Neural progenitor cell (in vitro differentiated cells): ENCODE results near the gene NBEA.

Experiments used
- EZH2 ChIP-seq: fragments of 200-600 bp; sonication (generic); IDR thresholded peaks from 2 replicates; pipeline ENCODE4 v1.6.1; 2017; ENCODE audit warnings: antibody characterized with exemption, mild to moderate bottlenecking, moderate library complexity
- EZH2phosphoT487 ChIP-seq: fragments of 200-600 bp; sonication (generic); IDR thresholded peaks from 2 replicates; pipeline ENCODE4 v1.6.1; 2017; ENCODE audit warnings: antibody characterized with exemption
- TF ChIP-seq, protein P1 (sequence below): fragments of 200-600 bp; sonication (generic); IDR thresholded peaks from 2 replicates; pipeline ENCODE4 v1.5.1; 2017; ENCODE audit warnings: antibody characterized with exemption, mild to moderate bottlenecking

DNA sequence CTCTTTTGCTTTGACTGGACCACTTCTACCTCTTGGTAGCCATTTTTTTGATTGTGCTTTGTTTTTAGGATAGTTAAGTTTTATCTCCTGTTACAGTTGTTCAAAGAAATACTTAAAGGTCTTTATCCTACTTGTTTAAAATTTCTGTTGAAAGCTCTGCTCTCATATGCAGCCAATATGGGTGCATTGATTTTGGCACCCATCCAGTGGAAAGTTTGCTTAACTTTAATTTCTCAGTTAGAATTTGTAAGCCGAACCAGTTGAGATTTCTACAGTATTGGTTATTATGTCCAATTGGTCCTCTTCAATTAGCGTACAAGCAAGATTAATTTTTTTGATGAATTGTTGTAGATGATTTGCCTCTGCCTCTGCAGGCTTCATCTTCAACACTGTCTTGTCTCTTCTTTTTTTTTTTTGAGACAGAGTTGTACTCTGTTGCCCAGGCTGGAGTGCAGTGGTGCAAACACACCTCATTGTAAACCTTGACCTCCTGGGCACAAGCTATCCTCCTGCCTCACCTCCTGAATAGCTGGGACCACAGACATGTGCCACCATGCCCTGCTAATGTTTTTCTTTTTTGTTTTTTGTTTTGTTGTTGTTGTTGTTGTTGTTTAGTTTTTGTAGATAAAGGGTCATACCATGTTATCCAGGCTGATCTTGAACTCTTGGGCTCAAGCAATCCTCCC is 469.1 kb downstream of the NBEA start:
- TF ChIP-seq EZH2 (no peak), EZH2phosphoT487 (no peak)
- TF ChIP-seq, protein P1, sequence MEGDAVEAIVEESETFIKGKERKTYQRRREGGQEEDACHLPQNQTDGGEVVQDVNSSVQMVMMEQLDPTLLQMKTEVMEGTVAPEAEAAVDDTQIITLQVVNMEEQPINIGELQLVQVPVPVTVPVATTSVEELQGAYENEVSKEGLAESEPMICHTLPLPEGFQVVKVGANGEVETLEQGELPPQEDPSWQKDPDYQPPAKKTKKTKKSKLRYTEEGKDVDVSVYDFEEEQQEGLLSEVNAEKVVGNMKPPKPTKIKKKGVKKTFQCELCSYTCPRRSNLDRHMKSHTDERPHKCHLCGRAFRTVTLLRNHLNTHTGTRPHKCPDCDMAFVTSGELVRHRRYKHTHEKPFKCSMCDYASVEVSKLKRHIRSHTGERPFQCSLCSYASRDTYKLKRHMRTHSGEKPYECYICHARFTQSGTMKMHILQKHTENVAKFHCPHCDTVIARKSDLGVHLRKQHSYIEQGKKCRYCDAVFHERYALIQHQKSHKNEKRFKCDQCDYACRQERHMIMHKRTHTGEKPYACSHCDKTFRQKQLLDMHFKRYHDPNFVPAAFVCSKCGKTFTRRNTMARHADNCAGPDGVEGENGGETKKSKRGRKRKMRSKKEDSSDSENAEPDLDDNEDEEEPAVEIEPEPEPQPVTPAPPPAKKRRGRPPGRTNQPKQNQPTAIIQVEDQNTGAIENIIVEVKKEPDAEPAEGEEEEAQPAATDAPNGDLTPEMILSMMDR, result no peak
